ENCODE results near the gene VEGFB. TPM values are rescaled to one million over a fixed set of nuclear protein-coding genes. Genes with fewer than 3 reads are reported as not detected.

VEGFB gene
- total RNA-seq, 1 donor from 2014 or later: 150 TPM

DNA sequence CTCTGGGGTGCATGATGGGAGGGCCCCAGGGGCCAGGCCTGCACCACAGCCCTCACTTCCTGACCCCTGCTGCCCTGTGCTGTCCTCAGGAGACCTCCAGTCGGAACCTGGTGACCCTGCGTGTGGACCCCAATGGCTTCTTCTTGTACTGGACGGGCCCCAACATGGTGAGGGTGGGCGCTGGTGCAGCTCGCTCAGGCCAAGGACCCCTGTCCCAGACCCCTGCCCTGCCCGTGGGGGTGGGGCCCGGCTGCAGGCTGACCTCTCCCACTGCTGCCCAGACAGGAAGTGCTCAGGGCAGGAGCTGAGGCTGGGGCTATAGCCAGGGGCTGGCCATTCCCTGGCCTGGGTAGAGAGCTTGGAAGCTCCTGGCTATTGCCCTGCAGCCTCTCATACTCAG is 19.9 kb downstream of the VEGFB start:
- H3K36me3 ChIP-seq: peaks cover 51% of the 10 kb centered on the region
- intact Hi-C loops (cut with DNase I): no loop called here
- TF ChIP-seq, protein P1, sequence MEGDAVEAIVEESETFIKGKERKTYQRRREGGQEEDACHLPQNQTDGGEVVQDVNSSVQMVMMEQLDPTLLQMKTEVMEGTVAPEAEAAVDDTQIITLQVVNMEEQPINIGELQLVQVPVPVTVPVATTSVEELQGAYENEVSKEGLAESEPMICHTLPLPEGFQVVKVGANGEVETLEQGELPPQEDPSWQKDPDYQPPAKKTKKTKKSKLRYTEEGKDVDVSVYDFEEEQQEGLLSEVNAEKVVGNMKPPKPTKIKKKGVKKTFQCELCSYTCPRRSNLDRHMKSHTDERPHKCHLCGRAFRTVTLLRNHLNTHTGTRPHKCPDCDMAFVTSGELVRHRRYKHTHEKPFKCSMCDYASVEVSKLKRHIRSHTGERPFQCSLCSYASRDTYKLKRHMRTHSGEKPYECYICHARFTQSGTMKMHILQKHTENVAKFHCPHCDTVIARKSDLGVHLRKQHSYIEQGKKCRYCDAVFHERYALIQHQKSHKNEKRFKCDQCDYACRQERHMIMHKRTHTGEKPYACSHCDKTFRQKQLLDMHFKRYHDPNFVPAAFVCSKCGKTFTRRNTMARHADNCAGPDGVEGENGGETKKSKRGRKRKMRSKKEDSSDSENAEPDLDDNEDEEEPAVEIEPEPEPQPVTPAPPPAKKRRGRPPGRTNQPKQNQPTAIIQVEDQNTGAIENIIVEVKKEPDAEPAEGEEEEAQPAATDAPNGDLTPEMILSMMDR (IDR thresholded peaks at IDR 0.05): no peak
- H3K4me3 ChIP-seq: no peak overlapping the region
- no peaks in the 10 kb centered on the region for H3K27me3 ChIP-seq (ENCODE audit: low read depth)
- H3K4me1 ChIP-seq: peaks cover 26% of the 10 kb centered on the region
- no peaks in the 10 kb centered on the region for H3K9me3 ChIP-seq
- no peak for ATAC-seq
- no peak for DNase-seq
- H3K27ac ChIP-seq: no peak overlapping the region

DNA sequence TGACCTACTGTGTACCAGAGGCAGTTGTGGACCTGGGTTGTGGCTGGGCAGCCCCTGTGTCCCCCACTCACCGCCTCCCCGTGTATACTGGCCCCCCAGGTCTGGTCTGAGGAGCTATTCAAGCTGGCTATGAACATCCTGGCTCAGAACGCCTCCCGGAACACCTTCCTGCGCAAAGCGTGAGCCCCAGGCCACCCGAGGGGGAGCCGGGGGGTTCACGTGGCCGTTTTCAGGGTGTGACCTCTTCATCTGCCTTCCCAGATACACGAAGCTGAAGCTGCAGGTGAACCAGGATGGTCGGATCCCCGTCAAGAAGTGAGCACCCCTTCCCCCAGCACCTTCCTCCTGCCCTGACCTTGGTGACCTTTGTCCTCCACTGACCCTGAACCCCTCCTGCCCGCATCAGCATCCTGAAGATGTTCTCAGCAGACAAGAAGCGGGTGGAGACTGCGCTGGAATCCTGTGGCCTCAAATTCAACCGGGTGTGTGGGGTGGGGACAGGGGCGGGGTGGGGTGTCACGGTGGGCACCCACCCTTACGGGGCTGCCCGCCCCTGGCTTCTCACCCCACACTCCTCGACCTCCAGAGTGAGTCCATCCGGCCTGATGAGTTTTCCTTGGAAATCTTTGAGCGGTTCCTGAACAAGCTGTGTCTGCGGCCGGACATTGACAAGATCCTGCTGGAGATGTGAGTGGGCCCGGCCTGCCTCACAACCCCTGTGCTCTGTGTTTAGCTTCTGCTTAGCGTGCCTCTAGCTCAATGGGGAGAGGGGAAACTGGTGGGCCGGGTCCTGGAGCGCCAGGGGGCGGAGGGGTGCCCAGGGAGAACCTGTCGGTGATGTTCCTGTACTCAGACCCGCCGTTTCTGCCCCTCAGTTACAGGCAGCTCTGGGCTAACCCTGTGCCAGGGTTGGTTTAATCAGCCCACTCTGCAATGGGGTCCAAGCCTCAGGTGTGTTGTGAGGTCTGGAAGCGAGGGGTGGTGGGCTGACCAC is 21.0 kb downstream of the VEGFB start:
- no peak overlapping the region for H3K27ac ChIP-seq
- H3K4me3 ChIP-seq: no peak overlapping the region
- H3K36me3 ChIP-seq: peaks cover 61% of the 10 kb centered on the region
- peaks cover 26% of the 10 kb centered on the region for H3K4me1 ChIP-seq
- no peak for ATAC-seq
- intact Hi-C loops (cut with DNase I): no loop called here
- H3K9me3 ChIP-seq: no peaks in the 10 kb centered on the region
- TF ChIP-seq, protein P1 (IDR thresholded peaks at IDR 0.05): no peak
- H3K27me3 ChIP-seq (ENCODE audit: low read depth): no peaks in the 10 kb centered on the region
- no peak for DNase-seq

DNA sequence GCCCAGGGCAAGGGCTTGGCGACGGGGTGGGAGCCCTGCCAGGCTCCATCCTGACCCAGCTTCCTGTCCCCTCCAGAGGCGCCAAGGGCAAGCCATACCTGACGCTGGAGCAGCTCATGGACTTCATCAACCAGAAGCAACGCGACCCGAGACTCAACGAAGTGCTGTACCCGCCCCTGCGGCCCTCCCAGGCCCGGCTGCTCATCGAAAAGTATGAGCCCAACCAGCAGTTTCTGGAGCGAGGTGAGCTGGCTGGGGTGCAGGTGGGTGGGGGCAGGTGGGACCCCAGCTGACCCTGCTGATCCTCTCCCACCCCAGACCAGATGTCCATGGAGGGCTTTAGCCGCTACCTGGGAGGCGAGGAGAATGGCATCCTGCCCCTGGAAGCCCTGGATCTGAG is 21.9 kb downstream of the VEGFB start:
- Histone ChIP-seq H3K9me3 (no peaks in the 10 kb centered on the region), H3K27me3 (ENCODE audit: low read depth) (no peaks in the 10 kb centered on the region), H3K36me3 (peaks cover 66% of the 10 kb centered on the region), H3K27ac (no peak overlapping the region), H3K4me3 (no peak overlapping the region), H3K4me1 (peaks cover 19% of the 10 kb centered on the region)
- ATAC-seq (no peak), DNase-seq (no peak)
- intact Hi-C loops (cut with DNase I): no loop called here
- TF ChIP-seq, protein P1 (IDR thresholded peaks at IDR 0.05): no peak

DNA sequence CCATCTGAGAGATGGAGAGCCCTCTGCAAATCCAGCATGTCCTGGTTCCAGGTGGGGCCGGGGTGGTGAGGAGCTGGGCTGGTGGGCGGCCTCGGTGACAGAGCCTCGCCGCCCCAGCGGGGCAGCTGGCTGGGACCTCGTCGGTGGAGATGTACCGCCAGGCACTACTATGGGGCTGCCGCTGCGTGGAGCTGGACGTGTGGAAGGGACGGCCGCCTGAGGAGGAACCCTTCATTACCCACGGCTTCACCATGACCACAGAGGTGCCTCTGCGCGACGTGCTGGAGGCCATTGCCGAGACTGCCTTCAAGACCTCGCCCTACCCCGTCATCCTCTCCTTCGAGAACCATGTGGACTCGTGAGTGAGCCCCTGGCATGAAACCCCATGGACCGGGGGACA is 24.0 kb downstream of the VEGFB start:
- Histone ChIP-seq H3K9me3 (no peaks in the 10 kb centered on the region), H3K27ac (no peak overlapping the region), H3K4me1 (peaks cover 4% of the 10 kb centered on the region), H3K36me3 (peaks cover 87% of the 10 kb centered on the region), H3K4me3 (no peak overlapping the region), H3K27me3 (ENCODE audit: low read depth) (no peaks in the 10 kb centered on the region)
- intact Hi-C loops (cut with DNase I): no loop called here
- TF ChIP-seq, protein P1 (IDR thresholded peaks at IDR 0.05): no peak
- ATAC-seq: no peak
- DNase-seq: no peak

DNA sequence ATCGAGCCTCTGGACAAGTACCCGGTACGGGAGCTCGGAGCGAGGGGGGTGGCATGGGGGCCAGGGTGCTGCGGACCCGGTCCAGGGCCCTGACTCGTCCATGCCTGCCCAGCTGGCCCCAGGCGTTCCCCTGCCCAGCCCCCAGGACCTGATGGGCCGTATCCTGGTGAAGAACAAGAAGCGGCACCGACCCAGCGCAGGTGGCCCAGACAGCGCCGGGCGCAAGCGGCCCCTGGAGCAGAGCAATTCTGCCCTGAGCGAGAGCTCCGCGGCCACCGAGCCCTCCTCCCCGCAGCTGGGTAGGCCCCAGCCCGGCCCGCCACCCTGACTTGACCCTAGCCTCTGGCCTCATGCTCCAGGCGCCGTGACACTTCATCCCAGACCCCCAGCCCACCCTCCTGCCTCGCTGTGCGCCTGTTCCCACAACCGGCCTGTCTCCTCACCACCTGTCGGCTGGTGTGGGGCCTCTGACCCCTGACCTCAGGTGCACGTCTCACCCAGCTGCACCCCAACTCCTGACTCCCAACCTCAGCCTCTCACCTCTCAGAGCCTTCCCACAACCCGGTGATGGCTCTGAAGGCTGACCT is 24.7 kb downstream of the VEGFB start:
- ATAC-seq (no peak), DNase-seq (no peak)
- Histone ChIP-seq H3K9me3 (no peaks in the 10 kb centered on the region), H3K27me3 (ENCODE audit: low read depth) (no peaks in the 10 kb centered on the region), H3K36me3 (peaks cover 93% of the 10 kb centered on the region), H3K27ac (no peak overlapping the region), H3K4me1 (no peaks in the 10 kb centered on the region), H3K4me3 (no peak overlapping the region)
- TF ChIP-seq, protein P1 (IDR thresholded peaks at IDR 0.05): no peak
- intact Hi-C loops (cut with DNase I): no loop called here
